Esophagus squamous epithelium (tissue), 5 donors: ENCODE measurements around the gene NASP. TPM values are rescaled to one million over a fixed set of nuclear protein-coding genes. Genes with fewer than 3 reads are reported as not detected.

ENCODE experiments used
- DNase-seq: peaks from one replicate; lab custom pipeline; 2025; lab: John Stamatoyannopoulos, UW
- H3K27ac ChIP-seq, 4 donors: fragments of 200-600 bp; sonication (generic); one replicate each; pipeline ENCODE4 v1.5.1; 2016 to 2019; ENCODE audit warnings: mild to moderate bottlenecking in 1 of 4
- H3K27me3 ChIP-seq, 4 donors: fragments of 200-600 bp; sonication (generic); 1 replicate in 3 of 4; 2 replicates in 1 of 4; pipeline versions ENCODE4 v1.5.1 to v1.6.0; 2017 to 2021; ENCODE audit warnings: antibody characterized with exemption in 1 of 4
- H3K36me3 ChIP-seq, 3 donors: fragments of 200-600 bp; sonication (generic); one replicate each; pipeline ENCODE4 v1.5.1; 2016 to 2019
- H3K4me1 ChIP-seq, 3 donors: fragments of 200-600 bp; sonication (generic); one replicate each; pipeline ENCODE4 v1.5.1; 2017 to 2019
- H3K4me3 ChIP-seq, 4 donors: fragments of 200-600 bp; sonication (generic); 1 replicate in 3 of 4; 2 replicates in 1 of 4; pipeline ENCODE4 v1.5.1; 2016 to 2019; ENCODE audit warnings: mild to moderate bottlenecking in 2 of 4, moderate library complexity in 1 of 4
- H3K9me3 ChIP-seq, 3 donors: fragments of 200-600 bp; sonication (generic); one replicate each; pipeline ENCODE4 v1.5.1; 2016 to 2019
- CTCF ChIP-seq, 6 experiments: fragments of 450-650 bp in 4 of 6; fragments of 200-600 bp in 2 of 6; sonication (generic) in 2 of 6; IDR thresholded peaks; one replicate each; pipeline ENCODE4 v1.5.1; 2016 to 2019; ENCODE audit warnings: antibody characterized with exemption in 6 of 6, mild to moderate bottlenecking in 4 of 6, moderate library complexity in 4 of 6
- POLR2A ChIP-seq, 4 donors: fragments of 450-650 bp; IDR thresholded peaks; one replicate each; pipeline ENCODE4 v1.6.1; 2017; ENCODE audit warnings: antibody characterized with exemption in 4 of 4, mild to moderate bottlenecking in 4 of 4, moderate library complexity in 3 of 4
- WGBS, 2 donors: methylation state at CpG; one replicate each; pipeline ENCODE4 v1.1.5; 2018; 5-methylcytosine and 5-hydroxymethylcytosine counted together
- intact Hi-C: fragments of 100-400 bp; cut with DNase I; formaldehyde crosslinking; loops from one replicate; pipeline ENCODE4 v1.15.0; 2022
- total RNA-seq, 4 donors: library from RNA; depleted of rRNA; stranded (reverse); fragments of >200 nt; gene quantifications; one replicate each; pipeline ENCODE4 v1.1.0, GENCODE V29; 2016
- donor health status: DM: yes; HTN: yes; CAD: no.

NASP gene
- total RNA-seq, 4 donors from 2014 or later = 40.0 to 71.7 (median 63.4) TPM

- H3K4me1 ChIP-seq = peaks cover 0 to 42% (median 11%) of the 10 kb centered on the region in 3 donors
- no peaks in the 10 kb centered on the region for H3K27me3 ChIP-seq
- no peaks in the 10 kb centered on the region for H3K9me3 ChIP-seq
- H3K4me3 ChIP-seq = peak within 1 kb of the TSS; percentile 53 to 89 (median 72)
- peaks cover 0 to 26% (median 0%) of the 10 kb centered on the region in 3 donors for H3K36me3 ChIP-seq
- TF ChIP-seq CTCF (IDR thresholded peaks at IDR 0.05) = peak in 4 of 6 experiments; percentile 6 to 34 (median 14)
- peak in 3 of 4 donors; percentile 14 to 74 (median 41) for TF ChIP-seq POLR2A (IDR thresholded peaks at IDR 0.05)
- H3K27ac ChIP-seq = peak within 1 kb of the TSS; percentile 81 to 92 (median 91)
- 0 to 4% methylated on average over 13 to 27 of the region's 47 CpGs for WGBS, 2 donors
- DNase-seq = peak; percentile 47
- intact Hi-C loops = no loop called here
Measured at GRCh38 chr1:45550401-45551351, 33.2 kb upstream of the NASP start, which contains the start of gene AKR1A1. TSS of gene AKR1A1 (plus strand) at chr1:45550826. CDS start at chr1:45561795, 10,969 bp downstream.

- H3K4me1 ChIP-seq = peaks cover 2 to 46% (median 11%) of the 10 kb centered on the region in 3 donors
- peak overlapping the region; percentile 81 to 92 (median 91) for H3K27ac ChIP-seq
- H3K4me3 ChIP-seq = peak overlapping the region; percentile 53 to 89 (median 72)
- WGBS, 2 donors = 3 to 4% methylated on average over 3 of the region's 3 CpGs
- TF ChIP-seq CTCF (IDR thresholded peaks at IDR 0.05) = no peak
- no peak for TF ChIP-seq POLR2A (IDR thresholded peaks at IDR 0.05)
- no peaks in the 10 kb centered on the region for H3K9me3 ChIP-seq
- intact Hi-C loops = no loop called here
- H3K36me3 ChIP-seq = peaks cover 0 to 34% (median 0%) of the 10 kb centered on the region in 3 donors
- DNase-seq = no peak
- no peaks in the 10 kb centered on the region for H3K27me3 ChIP-seq
Measured at GRCh38 chr1:45551684-45552083, 32.2 kb upstream of the NASP start.

DNA sequence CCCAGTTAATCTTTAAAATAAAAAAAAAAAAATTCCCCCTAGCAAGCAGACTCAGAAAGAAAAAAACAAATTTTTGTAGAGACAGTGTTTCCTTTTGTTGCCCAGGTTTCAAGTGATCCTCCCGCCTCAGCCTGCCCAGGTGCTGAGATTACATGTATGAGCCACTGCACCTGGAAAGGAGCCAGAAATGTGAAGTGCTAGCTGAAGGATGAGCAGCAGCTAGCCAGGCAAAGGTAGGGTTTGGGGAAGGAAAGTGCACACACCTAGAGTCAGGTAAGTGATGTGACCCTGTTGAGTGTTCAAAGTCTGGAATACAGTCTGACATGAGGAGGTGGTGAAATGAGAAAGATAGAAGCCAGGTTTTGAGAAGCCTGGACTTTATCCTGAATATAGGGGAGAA, 31.5 kb upstream of the NASP start:
- Histone ChIP-seq H3K9me3 (no peaks in the 10 kb centered on the region), H3K36me3 (peaks cover 0 to 34% (median 0%) of the 10 kb centered on the region in 3 donors), H3K4me3 (peak overlapping the region in 3 of 4 donors; percentile 69 to 89 (median 75)), H3K27ac (peak overlapping the region in 2 of 4 donors; percentile 92), H3K4me1 (peaks cover 9 to 53% (median 16%) of the 10 kb centered on the region in 3 donors), H3K27me3 (no peaks in the 10 kb centered on the region)
- 33 to 36% methylated on average over 1 of the region's 1 CpG for WGBS, 2 donors
- intact Hi-C loops = no loop called here
- no peak for DNase-seq
- TF ChIP-seq CTCF (IDR thresholded peaks at IDR 0.05) (no peak), POLR2A (IDR thresholded peaks at IDR 0.05) (no peak)

DNA sequence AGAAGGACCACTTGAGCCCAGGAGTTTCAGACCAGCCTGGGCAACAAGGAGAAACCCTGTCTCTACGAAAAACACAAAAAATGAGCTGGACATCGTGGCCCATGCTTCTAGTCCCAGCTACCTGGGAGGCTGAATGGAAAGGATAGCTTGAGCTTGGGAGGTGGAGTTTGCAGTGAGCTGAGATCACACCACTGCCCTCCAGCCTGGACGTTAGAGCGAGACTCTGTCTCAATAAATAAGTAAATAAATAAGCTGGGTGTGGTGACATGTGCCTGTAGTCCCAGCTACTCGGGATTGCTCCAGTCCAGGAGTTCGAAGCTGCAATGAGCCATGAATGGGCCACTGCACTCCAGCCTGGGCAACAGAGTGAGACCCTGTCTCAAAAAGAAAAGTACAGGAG, 29.6 kb upstream of the NASP start:
- H3K27ac ChIP-seq = peak overlapping the region in 2 of 4 donors; percentile 5 to 11

More for the DNA sequence above, 29.6 kb upstream of the NASP start:
- intact Hi-C loops = no loop called here
- DNase-seq = no peak
- no peaks in the 10 kb centered on the region for H3K27me3 ChIP-seq
- H3K36me3 ChIP-seq = peaks cover 0 to 36% (median 0%) of the 10 kb centered on the region in 3 donors
- WGBS, 2 donors = 70 to 74% methylated on average over 5 to 6 of the region's 6 CpGs
- H3K4me3 ChIP-seq = no peak overlapping the region
- H3K4me1 ChIP-seq = peaks cover 9 to 70% (median 16%) of the 10 kb centered on the region in 3 donors
- H3K9me3 ChIP-seq = no peaks in the 10 kb centered on the region
- TF ChIP-seq POLR2A (IDR thresholded peaks at IDR 0.05) = no peak
- TF ChIP-seq CTCF (IDR thresholded peaks at IDR 0.05) = no peak
